Stimulated activated CD8-positive, alpha-beta memory T cell treated with anti-CD3 and anti-CD28 coated beads, Interleukin-2, amount 100 ng/mL, for 48 hours (primary cell): ENCODE results near the gene PRPF19.

Source experiments
- DNase-seq, 2 donors: peaks; one replicate each; pipeline ENCODE4 v3.0.0-alpha.2; 2020; ENCODE audit warnings: low read depth in 2 of 2

Gene PRPF19

GRCh38 chr11:60906132-60906972 is at the start of gene PRPF19:
Gene PRPF19, minus strand, starts transcription at chr11:60906585. Its CDS starts 203 bp downstream, at chr11:60906382.
- DNase-seq: peak; percentile 94 to 98

- no peak for DNase-seq
These were observed 49.2 kb upstream of the PRPF19 start for GRCh38 chr11:60955571-60955970.

GRCh38 chr11:60954421-60954820 is 48.0 kb upstream of the PRPF19 start:
- DNase-seq: no peak

GRCh38 chr11:60953781-60954180 is 47.4 kb upstream of the PRPF19 start:
- no peak for DNase-seq

- DNase-seq: no peak
These were observed 46.4 kb upstream of the PRPF19 start for GRCh38 chr11:60952742-60953170.

GRCh38 chr11:60951904-60952741 is 45.7 kb upstream of the PRPF19 start, which contains the start of gene SLC15A3:
Gene SLC15A3, minus strand, starts transcription at chr11:60952176. Its CDS starts 625 bp downstream, at chr11:60951551.
- DNase-seq: no peak

GRCh38 chr11:60951606-60951903 is 45.2 kb upstream of the PRPF19 start:
- DNase-seq: no peak

GRCh38 chr11:60950933-60951605 is 44.7 kb upstream of the PRPF19 start:
- DNase-seq: no peak

GRCh38 chr11:60950024-60950423 is 43.6 kb upstream of the PRPF19 start:
- no peak for DNase-seq

- DNase-seq: no peak
These were observed 41.9 kb upstream of the PRPF19 start for GRCh38 chr11:60948250-60948649.

- DNase-seq: no peak
These were observed 41.3 kb upstream of the PRPF19 start for GRCh38 chr11:60947700-60948099.

- DNase-seq: no peak
These were observed 40.3 kb upstream of the PRPF19 start for GRCh38 chr11:60946601-60947264.

- no peak for DNase-seq
These were observed 38.9 kb upstream of the PRPF19 start for GRCh38 chr11:60945295-60945667.

- no peak for DNase-seq
These were observed 38.3 kb upstream of the PRPF19 start for GRCh38 chr11:60944490-60945294.

GRCh38 chr11:60942970-60943565 is 36.7 kb upstream of the PRPF19 start:
- no peak for DNase-seq

- no peak for DNase-seq
These were observed 35.8 kb upstream of the PRPF19 start for GRCh38 chr11:60942219-60942618.

GRCh38 chr11:60941371-60942119 is 35.2 kb upstream of the PRPF19 start:
- DNase-seq: no peak

- DNase-seq: no peak
These were observed 33.5 kb upstream of the PRPF19 start for GRCh38 chr11:60939855-60940254.

GRCh38 chr11:60939301-60939700 is 32.9 kb upstream of the PRPF19 start:
- no peak for DNase-seq

GRCh38 chr11:60938500-60938899 is 32.1 kb upstream of the PRPF19 start:
- no peak for DNase-seq
